ENCODE data around the gene GLB1L2.

GLB1L2 gene

DNA sequence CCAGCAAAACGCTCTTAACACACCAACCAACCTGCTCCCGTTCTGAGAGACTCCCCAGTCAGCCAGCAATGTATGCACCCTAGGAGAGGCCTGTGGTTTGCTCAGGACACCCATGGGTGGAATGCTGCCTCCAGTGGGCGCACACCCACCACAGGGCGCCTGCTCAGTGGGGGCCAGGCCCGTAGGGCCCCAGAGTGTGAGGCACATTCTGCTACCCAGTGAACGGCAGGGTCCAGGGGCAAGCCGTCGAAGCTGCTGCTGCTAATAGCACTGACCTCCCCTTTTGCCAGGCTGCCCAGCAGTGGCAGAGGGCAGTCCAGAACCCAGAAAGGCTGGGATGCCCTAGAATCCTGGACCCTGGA, 67.5 kb downstream of the GLB1L2 start:
- no peak for DNase-seq (ENCODE audit: extremely low read depth, insufficient read length)
- no peaks in the 10 kb centered on the region for H3K36me3 ChIP-seq (ENCODE audit: control insufficient read depth, insufficient read depth, low read length)
- H3K27me3 ChIP-seq (replicated peaks; ENCODE audit: control insufficient read depth, insufficient read depth, low read length) = no peaks in the 10 kb centered on the region; the same call in none of the 2 replicates
- no peak overlapping the region for H3K4me3 ChIP-seq (replicated peaks; ENCODE audit: low read depth, low read length)
- TF ChIP-seq, protein P1, sequence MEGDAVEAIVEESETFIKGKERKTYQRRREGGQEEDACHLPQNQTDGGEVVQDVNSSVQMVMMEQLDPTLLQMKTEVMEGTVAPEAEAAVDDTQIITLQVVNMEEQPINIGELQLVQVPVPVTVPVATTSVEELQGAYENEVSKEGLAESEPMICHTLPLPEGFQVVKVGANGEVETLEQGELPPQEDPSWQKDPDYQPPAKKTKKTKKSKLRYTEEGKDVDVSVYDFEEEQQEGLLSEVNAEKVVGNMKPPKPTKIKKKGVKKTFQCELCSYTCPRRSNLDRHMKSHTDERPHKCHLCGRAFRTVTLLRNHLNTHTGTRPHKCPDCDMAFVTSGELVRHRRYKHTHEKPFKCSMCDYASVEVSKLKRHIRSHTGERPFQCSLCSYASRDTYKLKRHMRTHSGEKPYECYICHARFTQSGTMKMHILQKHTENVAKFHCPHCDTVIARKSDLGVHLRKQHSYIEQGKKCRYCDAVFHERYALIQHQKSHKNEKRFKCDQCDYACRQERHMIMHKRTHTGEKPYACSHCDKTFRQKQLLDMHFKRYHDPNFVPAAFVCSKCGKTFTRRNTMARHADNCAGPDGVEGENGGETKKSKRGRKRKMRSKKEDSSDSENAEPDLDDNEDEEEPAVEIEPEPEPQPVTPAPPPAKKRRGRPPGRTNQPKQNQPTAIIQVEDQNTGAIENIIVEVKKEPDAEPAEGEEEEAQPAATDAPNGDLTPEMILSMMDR (IDR thresholded peaks at IDR 0.05; ENCODE audit: insufficient read depth, low read length, poor library complexity, severe bottlenecking) = no peak

DNA sequence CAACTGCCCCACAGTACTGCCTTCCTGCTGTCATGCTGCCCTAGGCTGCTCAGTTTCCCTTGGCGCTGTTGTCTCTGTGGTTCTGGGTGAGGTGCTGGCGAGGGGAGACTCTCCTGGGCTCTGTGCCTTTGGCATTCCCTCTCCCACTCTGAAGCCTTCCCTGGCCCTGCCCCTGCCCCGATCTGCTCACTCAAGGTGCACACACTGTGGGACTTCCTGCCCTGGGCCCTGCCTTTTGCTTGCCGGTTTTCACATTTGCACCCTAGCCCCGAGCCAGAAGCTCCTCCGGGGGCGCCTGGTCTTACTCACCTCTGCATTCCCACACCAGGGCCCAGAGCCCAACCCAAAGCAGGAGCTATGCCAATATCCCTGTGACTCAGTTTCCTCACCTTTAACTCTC, 68.2 kb downstream of the GLB1L2 start:
- no peak overlapping the region for H3K4me3 ChIP-seq (replicated peaks; ENCODE audit: low read depth, low read length)
- no peaks in the 10 kb centered on the region for H3K36me3 ChIP-seq (ENCODE audit: control insufficient read depth, insufficient read depth, low read length)
- TF ChIP-seq, protein P1 (IDR thresholded peaks at IDR 0.05; ENCODE audit: insufficient read depth, low read length, poor library complexity, severe bottlenecking) = no peak
- H3K27me3 ChIP-seq (replicated peaks; ENCODE audit: control insufficient read depth, insufficient read depth, low read length) = no peaks in the 10 kb centered on the region; the same call in none of the 2 replicates
- no peak for DNase-seq (ENCODE audit: extremely low read depth, insufficient read length)

DNA sequence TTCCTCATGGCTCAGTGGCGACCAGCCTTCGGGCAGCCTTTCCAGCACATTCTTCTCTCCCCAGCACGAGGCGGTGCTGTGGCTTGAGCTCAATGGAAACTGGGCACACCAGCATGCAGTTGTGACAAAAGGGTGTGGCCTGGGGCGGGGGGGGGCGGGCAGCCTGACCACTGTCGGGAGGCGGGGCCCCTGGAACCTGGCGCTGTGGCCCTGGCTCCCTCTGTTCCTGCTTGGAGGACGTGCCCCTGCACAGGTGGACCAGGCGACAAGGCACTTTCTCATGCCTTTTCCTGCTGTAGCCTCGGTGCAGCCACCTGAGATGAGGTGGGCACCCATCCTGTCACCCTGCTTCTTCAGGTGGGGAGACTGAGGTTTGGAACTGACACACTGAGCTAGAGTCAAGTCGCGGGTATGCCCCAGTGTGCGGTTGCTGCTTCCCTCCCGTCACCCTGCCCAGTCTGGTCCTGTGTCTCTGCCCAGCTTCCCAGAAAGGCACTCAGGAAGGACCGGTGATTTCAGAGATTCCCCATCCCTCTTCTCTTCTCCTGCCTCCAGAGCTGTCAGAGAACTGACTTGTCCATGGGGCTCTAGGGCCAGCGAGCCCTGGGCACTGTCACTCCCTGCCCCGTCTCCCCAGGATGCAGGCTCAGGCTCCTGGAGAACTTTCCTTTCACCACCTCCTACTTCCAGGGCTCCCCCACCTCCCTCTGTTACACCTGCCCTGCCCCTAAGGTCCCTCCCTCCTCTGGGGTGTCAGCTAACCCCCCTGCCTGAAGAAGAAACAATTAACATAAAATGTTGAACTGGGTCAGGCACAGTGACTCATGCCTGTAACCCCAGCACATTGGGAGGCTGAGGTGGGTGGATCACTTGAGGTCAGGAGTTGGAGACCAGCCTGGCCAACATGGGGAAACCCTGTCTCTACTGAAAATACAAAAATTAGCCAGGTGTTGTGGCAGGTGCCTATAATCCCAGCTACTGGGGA, 70.3 kb downstream of the GLB1L2 start:
- H3K27me3 ChIP-seq (replicated peaks; ENCODE audit: control insufficient read depth, insufficient read depth, low read length) = no peaks in the 10 kb centered on the region; the same call in none of the 2 replicates
- no peak overlapping the region for H3K4me3 ChIP-seq (replicated peaks; ENCODE audit: low read depth, low read length)
- TF ChIP-seq, protein P1 (IDR thresholded peaks at IDR 0.05; ENCODE audit: insufficient read depth, low read length, poor library complexity, severe bottlenecking) = no peak
- DNase-seq (ENCODE audit: extremely low read depth, insufficient read length) = no peak
- H3K36me3 ChIP-seq (ENCODE audit: control insufficient read depth, insufficient read depth, low read length) = no peaks in the 10 kb centered on the region

DNA sequence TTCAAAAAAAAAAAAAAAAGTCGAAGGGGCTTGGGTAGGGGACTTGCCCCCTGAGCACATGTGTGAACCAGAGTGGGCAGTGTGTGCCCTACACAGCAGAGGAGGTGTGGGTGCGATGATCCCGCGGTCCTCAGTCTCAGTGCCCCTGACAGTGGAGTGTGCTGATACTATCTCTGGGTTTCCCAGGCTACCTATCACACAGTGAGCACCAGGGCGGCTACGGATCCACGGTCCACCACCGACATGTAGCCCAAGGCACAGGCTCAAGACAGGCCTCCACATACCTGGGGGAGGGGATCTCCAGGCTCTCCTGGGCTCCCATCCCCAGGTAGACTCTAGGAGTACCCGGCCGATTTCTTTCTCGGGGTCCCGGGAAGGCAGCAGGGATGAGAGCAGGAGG, 71.1 kb downstream of the GLB1L2 start:
- TF ChIP-seq, protein P1 (IDR thresholded peaks at IDR 0.05; ENCODE audit: insufficient read depth, low read length, poor library complexity, severe bottlenecking) = no peak
- H3K36me3 ChIP-seq (ENCODE audit: control insufficient read depth, insufficient read depth, low read length) = no peaks in the 10 kb centered on the region
- H3K4me3 ChIP-seq (replicated peaks; ENCODE audit: low read depth, low read length) = no peak overlapping the region
- no peaks in the 10 kb centered on the region; the same call in none of the 2 replicates for H3K27me3 ChIP-seq (replicated peaks; ENCODE audit: control insufficient read depth, insufficient read depth, low read length)
- DNase-seq (ENCODE audit: extremely low read depth, insufficient read length) = no peak

DNA sequence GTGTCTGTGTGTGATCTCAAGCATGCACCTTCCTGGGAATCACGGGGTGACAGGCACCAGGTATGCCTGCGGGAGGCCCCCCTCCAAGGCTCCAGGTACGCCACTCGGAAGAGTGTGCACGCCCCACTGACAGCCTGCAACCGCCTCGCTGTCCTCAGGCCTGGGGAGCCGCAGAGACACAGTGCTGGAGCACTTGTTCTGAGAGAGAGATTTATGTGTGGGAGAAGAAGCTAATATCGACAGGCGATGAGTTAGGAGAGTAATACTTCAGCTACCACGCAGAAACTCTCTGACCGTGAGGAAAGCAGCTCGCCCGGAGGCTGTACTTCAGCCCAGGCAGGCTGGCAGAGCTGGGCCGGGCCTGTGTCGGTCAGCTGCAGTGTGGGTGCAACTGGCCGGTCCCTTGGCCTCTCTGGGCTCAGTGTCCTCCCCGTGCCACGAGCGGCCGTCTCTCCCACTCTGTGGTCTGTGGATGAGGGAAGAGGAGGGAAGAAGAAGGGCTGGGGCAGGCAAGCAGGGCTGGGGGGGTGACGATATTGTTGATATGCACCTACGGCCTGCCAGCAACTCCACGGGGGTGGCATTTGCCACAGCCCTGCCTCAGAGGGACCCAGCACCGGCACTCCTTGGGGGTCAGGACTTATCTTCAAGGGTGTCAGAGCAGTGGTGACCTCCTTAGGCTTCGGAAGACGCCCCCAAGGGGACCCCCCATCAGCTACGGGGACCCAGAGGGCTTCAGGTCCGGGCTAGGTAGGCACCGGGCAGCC, 73.0 kb downstream of the GLB1L2 start:
- TF ChIP-seq, protein P1 (IDR thresholded peaks at IDR 0.05; ENCODE audit: insufficient read depth, low read length, poor library complexity, severe bottlenecking) = no peak
- DNase-seq (ENCODE audit: extremely low read depth, insufficient read length) = no peak
- no peaks in the 10 kb centered on the region for H3K36me3 ChIP-seq (ENCODE audit: control insufficient read depth, insufficient read depth, low read length)
- no peak overlapping the region for H3K4me3 ChIP-seq (replicated peaks; ENCODE audit: low read depth, low read length)
- no peaks in the 10 kb centered on the region; the same call in 1 of the 2 replicates for H3K27me3 ChIP-seq (replicated peaks; ENCODE audit: control insufficient read depth, insufficient read depth, low read length)

All from GM06990 (cell line).